ENCODE results near the gene PPP1R27. TPM values are rescaled to one million over a fixed set of nuclear protein-coding genes. Genes with fewer than 3 reads are reported as not detected.

PPP1R27 gene
- total and polyA plus RNA-seq, 9 of the 15 experiments (the other 6 are each of a cell fraction or from before 2014, with no cell fraction given): 0.29 to 6.9 (median 1.5) TPM; not detected in 2

DNA sequence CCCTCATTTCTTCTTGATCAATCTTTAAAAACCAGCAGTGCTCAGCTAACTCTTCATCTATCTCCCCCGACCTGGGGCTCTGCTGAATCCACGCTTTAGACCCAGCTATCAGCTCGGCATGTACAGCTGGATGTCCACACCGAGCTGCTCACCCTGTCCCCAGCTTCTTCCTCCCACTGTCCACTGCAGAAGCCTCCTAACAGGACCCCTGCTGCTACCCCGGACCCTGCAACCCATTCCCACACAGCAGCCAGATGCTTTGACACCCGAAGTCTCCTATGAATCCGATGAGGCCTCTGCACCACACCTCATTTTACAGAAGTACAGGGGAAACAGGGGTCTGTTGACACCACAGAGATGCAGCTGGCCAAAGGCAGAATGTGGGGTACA lies 17.1 kb downstream of the PPP1R27 start:
- H4K20me1 ChIP-seq (replicated peaks; ENCODE audit: control insufficient read depth, insufficient read depth, low read length): no peaks in the 10 kb centered on the region
- ChIA-PET POLR2A (interaction anchor here (0.6 to 1.8 kb wide), 4 partner anchors 10 to 119 kb away, joined by 3 to 6 read pairs (median 4); partner anchors contain the start of gene PYCR1), CTCF (ENCODE audit: low intra/inter-chr PET ratio) (no interaction called here)
- H3K36me3 ChIP-seq (ENCODE audit: control insufficient read depth, insufficient read depth, low read length): no peaks in the 10 kb centered on the region
- in situ Hi-C loops (cut with MboI): no loop called here
- no peak overlapping the region for H3K4me3 ChIP-seq
- peaks cover 0 to 4% of the 10 kb centered on the region in 2 experiments; a peak in 2 of 5 replicates for H3K27me3 ChIP-seq (ENCODE audit: control insufficient read depth in 2 of 2, insufficient read depth in 2 of 2, low read length in 2 of 2)
- no TSS peak for BruUV-seq (replicated peaks)
- TF ChIP-seq CC2D1A (IDR thresholded peaks at IDR 0.05) (no peak), ZNF431 (CRISPR knock-in tag; IDR thresholded peaks at IDR 0.05) (no peak), RCOR1 (IDR thresholded peaks at IDR 0.05; ENCODE audit: borderline replicate concordance in 1 of 2, low read depth in 2 of 2, low read length in 2 of 2) (no peak), MED1 (CRISPR knock-in tag; IDR thresholded peaks at IDR 0.05; ENCODE audit: borderline replicate concordance) (no peak), ZNF143 (CRISPR knock-in tag; IDR thresholded peaks at IDR 0.05) (no peak), SMARCA5 (IDR thresholded peaks at IDR 0.05) (no peak), SOX6 (IDR thresholded peaks at IDR 0.05) (no peak), NR2C2 (CRISPR knock-in tag; IDR thresholded peaks at IDR 0.05) (no peak), NR2C2 (tag; IDR thresholded peaks at IDR 0.05) (no peak), MYNN (IDR thresholded peaks at IDR 0.05) (no peak), MYNN (CRISPR knock-in tag; IDR thresholded peaks at IDR 0.05) (no peak)
- TF ChIP-seq, protein P1, sequence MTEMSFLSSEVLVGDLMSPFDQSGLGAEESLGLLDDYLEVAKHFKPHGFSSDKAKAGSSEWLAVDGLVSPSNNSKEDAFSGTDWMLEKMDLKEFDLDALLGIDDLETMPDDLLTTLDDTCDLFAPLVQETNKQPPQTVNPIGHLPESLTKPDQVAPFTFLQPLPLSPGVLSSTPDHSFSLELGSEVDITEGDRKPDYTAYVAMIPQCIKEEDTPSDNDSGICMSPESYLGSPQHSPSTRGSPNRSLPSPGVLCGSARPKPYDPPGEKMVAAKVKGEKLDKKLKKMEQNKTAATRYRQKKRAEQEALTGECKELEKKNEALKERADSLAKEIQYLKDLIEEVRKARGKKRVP (CRISPR knock-in tag; IDR thresholded peaks at IDR 0.05): no peak
- no peaks in the 10 kb centered on the region for H3K9me3 ChIP-seq (replicated peaks; ENCODE audit: control insufficient read depth, insufficient read depth, low read depth, low read length)
- 29% methylated on average over 7 of the region's 7 CpGs for WGBS (ENCODE audit: insufficient coverage, low coverage, missing lambda C conversion rate)
- H3K9me1 ChIP-seq (ENCODE audit: control insufficient read depth, insufficient read depth, low read length): peaks cover 2% of the 10 kb centered on the region
- peak overlapping the region; percentile 68; the same call in 1 of the 2 replicates for H2AFZ ChIP-seq (ENCODE audit: low read depth, low read length)
- DNase-seq (ENCODE audit: extremely low read depth in 1 of 4, low spot score in 3 of 4) (no peak), ATAC-seq (peak; percentile 3; the same call in 2 of the 3 replicates), FAIRE-seq (no peak)
- H3K79me2 ChIP-seq (ENCODE audit: control insufficient read depth, insufficient read depth, low read length): no peaks in the 10 kb centered on the region
- H3K9ac ChIP-seq (ENCODE audit: insufficient read depth in 1 of 2, low read depth in 2 of 2, low read length in 2 of 2): peak overlapping the region in 1 of 2 experiments; percentile 74; a peak in 1 of 4 replicates
- H3K27ac ChIP-seq (ENCODE audit: extremely low read depth, low read depth, low read length): no peak overlapping the region
- intact Hi-C loops (cut with micrococcal nuclease): no loop called here
- peak overlapping the region; percentile 21; the same call in 1 of the 2 replicates for H3K4me2 ChIP-seq (ENCODE audit: insufficient read depth, low read length)
- H3K4me1 ChIP-seq (replicated peaks in 1 of 2; ENCODE audit: control insufficient read depth in 2 of 2, insufficient read depth in 2 of 2, low read length in 2 of 2): peaks cover 20 to 66% of the 10 kb centered on the region in 2 experiments
